K562 (cell line): ENCODE results near the gene S100A8. TPM values are rescaled to one million over a fixed set of nuclear protein-coding genes. Genes with fewer than 3 reads are reported as not detected.

Experiments used
- ATAC-seq: fragments of 200-7000 bp; cut with Tn5 transposase; 3 replicates; pipeline ENCODE4 v1.9.1; 2020; ENCODE audit warnings: moderate library complexity
- BruUV-seq: library from RNA; stranded (reverse); fragments of 400-500 nt; replicated peaks from 2 replicates; lab custom pipeline; 2021; lab: Mats Ljungman, UMichigan
- CTCF ChIA-PET: fragments of 300-600 bp; formaldehyde crosslinking; extraction: SDS; loops from one replicate; lab custom pipeline; 2021; ENCODE audit warnings: low intra/inter-chr PET ratio; lab: Yijun Ruan, JAX
- POLR2A ChIA-PET: fragments of 300-600, 350-650 bp; sonication (Branson Sonifier 250); formaldehyde crosslinking; extraction: SDS; loops from one replicate; lab custom pipeline; 2021; ENCODE audit warnings: antibody characterized with exemption, inconsistent platforms; lab: Yijun Ruan, JAX
- DNase-seq, 4 experiments: peaks; one replicate each; pipeline versions ENCODE4 v3.0.0 to v3.0.0-alpha.2; 2011 to 2018; ENCODE audit warnings: low spot score in 3 of 4, mixed read lengths in 3 of 4; ENCODE audit errors: extremely low read depth in 1 of 4
- FAIRE-seq: peaks from 2 replicates; lab custom pipeline; 2011; peaks lifted over from hg19 to GRCh38; lab: Jason Lieb, UNC
- H2AFZ ChIP-seq: 2 replicates; pipeline ENCODE4 v1.6.0; 2011; ENCODE audit warnings: low read depth, low read length, control low read depth, inconsistent platforms
- H3K27ac ChIP-seq: fragments of 200-600 bp; 3 replicates; pipeline ENCODE4 v1.8.0; 2011; ENCODE audit warnings: low read depth, mild to moderate bottlenecking, control low read depth, inconsistent platforms, low read length, moderate library complexity, mixed read lengths; ENCODE audit errors: extremely low read depth
- H3K27me3 ChIP-seq, 2 experiments: fragments of 300-600 bp in 1 of 2; 2 replicates in 1 of 2; 3 replicates in 1 of 2; pipeline versions ENCODE4 v1.6.0 to v1.8.0; 2011; ENCODE audit warnings: inconsistent platforms in 2 of 2, low read length in 2 of 2, mild to moderate bottlenecking in 1 of 2, mixed read lengths in 1 of 2, moderate library complexity in 1 of 2; ENCODE audit not compliant: control insufficient read depth in 2 of 2, insufficient read depth in 2 of 2
- H3K36me3 ChIP-seq: fragments of 300-600 bp; 3 replicates; pipeline ENCODE4 v1.8.0; 2011; ENCODE audit warnings: mild to moderate bottlenecking, low read length, inconsistent platforms; ENCODE audit not compliant: control insufficient read depth, insufficient read depth
- H3K4me1 ChIP-seq, 2 experiments: fragments of 200-600 bp in 1 of 2; replicated peaks in 1 of 2; 2 replicates in 1 of 2; 3 replicates in 1 of 2; pipeline versions ENCODE4 v1.5.1 to v1.8.0; 2011; ENCODE audit warnings: inconsistent platforms in 2 of 2, low read length in 2 of 2, mild to moderate bottlenecking in 1 of 2, mixed read lengths in 1 of 2, moderate library complexity in 1 of 2; ENCODE audit not compliant: control insufficient read depth in 2 of 2, insufficient read depth in 2 of 2
- H3K4me2 ChIP-seq: 2 replicates; pipeline ENCODE4 v1.6.1; 2011; ENCODE audit warnings: low read length, control low read depth, inconsistent platforms, mixed read lengths; ENCODE audit not compliant: insufficient read depth
- H3K4me3 ChIP-seq: fragments of 200-600 bp; sonication (generic), shearing (Covaris generic); 2 replicates; pipeline ENCODE4 v1.5.1; 2016; ENCODE audit warnings: control low read depth, inconsistent platforms
- H3K79me2 ChIP-seq: fragments of 200-600 bp; 3 replicates; pipeline ENCODE4 v1.8.0; 2011; ENCODE audit warnings: low read length, inconsistent platforms; ENCODE audit not compliant: control insufficient read depth, insufficient read depth
- H3K9ac ChIP-seq, 2 experiments: 2 replicates each; pipeline versions ENCODE4 v1.6.0 to v1.6.1; 2011; ENCODE audit warnings: low read depth in 2 of 2, low read length in 2 of 2, control low read depth in 1 of 2, inconsistent platforms in 1 of 2, mild to moderate bottlenecking in 1 of 2, mixed read lengths in 1 of 2; ENCODE audit not compliant: insufficient read depth in 1 of 2
- H3K9me1 ChIP-seq: one replicate; pipeline ENCODE4 v1.6.0; 2011; ENCODE audit warnings: inconsistent platforms, mild to moderate bottlenecking, low read length, moderate library complexity; ENCODE audit not compliant: control insufficient read depth, insufficient read depth
- H3K9me3 ChIP-seq: replicated peaks from 2 replicates; pipeline ENCODE4 v1.5.1; 2011; ENCODE audit warnings: low read depth, low read length, inconsistent platforms; ENCODE audit not compliant: control insufficient read depth, insufficient read depth
- H4K20me1 ChIP-seq: replicated peaks from 2 replicates; pipeline ENCODE4 v1.6.1; 2011; ENCODE audit warnings: low read length, inconsistent platforms, mixed read lengths; ENCODE audit not compliant: control insufficient read depth, insufficient read depth
- CREBBP ChIP-seq: IDR thresholded peaks from one replicate; pipeline ENCODE4 v1.6.1; 2012; ENCODE audit warnings: low read depth, mild to moderate bottlenecking, control low read depth, inconsistent platforms, low read length
- EP300 ChIP-seq: IDR thresholded peaks from 2 replicates; pipeline ENCODE4 v1.6.1; 2012; ENCODE audit warnings: low read length, improper control_type of control experiment
- KDM5B ChIP-seq: fragments of 200-600 bp; sonication (generic); IDR thresholded peaks from 2 replicates; pipeline ENCODE4 v1.6.1; 2012; ENCODE audit warnings: low read depth, mild to moderate bottlenecking, moderate library complexity, low read length, control low read depth, inconsistent platforms; ENCODE audit not compliant: insufficient replicate concordance
- SRF ChIP-seq, 2 experiments: fragments of 250-450, 450-650 bp in 1 of 2; sonication (Bioruptor Pico) in 1 of 2; sonication (generic) in 1 of 2; formaldehyde crosslinking; IDR thresholded peaks; 2 replicates each; pipeline versions ENCODE4 v1.5.0 to v1.5.1; 2020 to 2022; ENCODE audit warnings: mild to moderate bottlenecking in 1 of 2, missing genetic modification reagents in 1 of 2
- TOE1 ChIP-seq, 2 experiments: fragments of 450-650 bp in 1 of 2; sonication (generic) in 1 of 2; formaldehyde crosslinking in 1 of 2; IDR thresholded peaks; 2 replicates each; pipeline versions ENCODE4 v1.7.1 to v1.8.0; 2016 to 2022; ENCODE audit warnings: borderline replicate concordance in 2 of 2, mild to moderate bottlenecking in 2 of 2, antibody characterized with exemption in 1 of 2, inconsistent platforms in 1 of 2, low read depth in 1 of 2, missing genetic modification reagents in 1 of 2, moderate library complexity in 1 of 2
- XRCC3 ChIP-seq: fragments of 450-650 bp; IDR thresholded peaks from 2 replicates; pipeline ENCODE4 v1.6.1; 2017; ENCODE audit warnings: mild to moderate bottlenecking, moderate library complexity
- ZNF224 ChIP-seq: sonication (generic); formaldehyde crosslinking; IDR thresholded peaks from 2 replicates; pipeline ENCODE4 v1.8.0; 2022; ENCODE audit warnings: mild to moderate bottlenecking, missing genetic modification reagents
- ZNF232 ChIP-seq: sonication (generic); formaldehyde crosslinking; IDR thresholded peaks from 2 replicates; pipeline ENCODE4 v1.8.0; 2022; ENCODE audit warnings: mild to moderate bottlenecking, missing genetic modification reagents
- ZNF280A ChIP-seq: fragments of 450-650 bp; IDR thresholded peaks from 2 replicates; pipeline ENCODE4 v1.6.1; 2018; ENCODE audit warnings: mild to moderate bottlenecking, low read depth; ENCODE audit not compliant: partially characterized antibody
- ZNF444 ChIP-seq: fragments of 250-450 bp; sonication (Bioruptor Pico); IDR thresholded peaks from 2 replicates; pipeline ENCODE4 v1.4.0; 2020; ENCODE audit warnings: mild to moderate bottlenecking, moderate library complexity
- WGBS: fragments of 100-300 bp; shearing (Covaris generic); methylation state at CpG from one replicate; pipeline ENCODE4 v1.1.6; 2016; ENCODE audit warnings: low coverage, mixed read lengths; ENCODE audit not compliant: insufficient coverage; ENCODE audit errors: missing lambda C conversion rate; 5-methylcytosine and 5-hydroxymethylcytosine counted together
- in situ Hi-C: fragments of 300-500 bp; cut with MboI; formaldehyde crosslinking; loops from 4 replicates; pipeline ENCODE4 v1.15.0; 2018; ENCODE audit warnings: inconsistent platforms, mixed read lengths
- intact Hi-C: fragments of 100-400 bp; cut with micrococcal nuclease; formaldehyde crosslinking; loops from 2 replicates; pipeline ENCODE4 v1.14.2; 2022
- polyA plus RNA-seq, 8 experiments: library from polyadenylated mRNA; depleted of rRNA in 4 of 8; stranded (reverse) in 5 of 8; unstranded in 3 of 8; fragments of >200 nt; fragmentation: Nextera tagmentation in 2 of 8; fragmentation: Illumina TruSeq in 1 of 8; extraction: Ambion mirVana in 2 of 8; extraction: Trizol in 1 of 8; gene quantifications; 2 replicates each; pipeline versions ENCODE4 v1.2.1 to v1.2.3, GENCODE V29; 2011 to 2014; ENCODE audit warnings: inconsistent platforms in 1 of 8, missing spikeins in 1 of 8
- total RNA-seq, 7 experiments: library from RNA; depleted of rRNA in 6 of 7; stranded (reverse); fragments of >200 nt in 6 of 7; fragmentation: Illumina TruSeq in 2 of 7; extraction: Trizol in 2 of 7; gene quantifications; 2 replicates each; pipeline versions ENCODE4 v1.2.1 to v1.2.3, GENCODE V29; 2011 to 2021; ENCODE audit warnings: low replicate concordance in 1 of 7

S100A8 gene
- total and polyA plus RNA-seq, 9 of the 15 experiments (the other 6 are each of a cell fraction or from before 2014, with no cell fraction given) = 0.15 to 0.60 TPM; not detected in 7

- Histone ChIP-seq H3K36me3 (no peaks in the 10 kb centered on the region), H3K27me3 (peaks cover 9 to 32% of the 10 kb centered on the region in 2 experiments; a peak in 4 of 5 replicates), H3K9me1 (no peaks in the 10 kb centered on the region), H3K27ac (no peak overlapping the region), H2AFZ (no peak overlapping the region), H3K79me2 (no peaks in the 10 kb centered on the region), H3K9ac (no peak overlapping the region), H3K4me2 (no peak overlapping the region), H3K4me1 (0 out of 5 replicates have a peak, but pooled peaks cover 0 to 3% of the 10 kb centered on the region in 2 experiments), H3K4me3 (no peak overlapping the region), H3K9me3 (peaks cover 7% of the 10 kb centered on the region; the same call in 1 of the 2 replicates), H4K20me1 (no peaks in the 10 kb centered on the region)
- no peak for FAIRE-seq
- ATAC-seq = no peak
- no peak for TF ChIP-seq ZNF444 (CRISPR knock-in tag)
- intact Hi-C loops (no loop called here), in situ Hi-C loops (no loop called here)
- POLR2A ChIA-PET = interaction anchor here (0.7 kb wide), 1 partner anchor 17 kb away, joined by 3 read pairs; no protein-coding TSS in a partner anchor
- BruUV-seq = no TSS peak
- CTCF ChIA-PET = no interaction called here
- DNase-seq = no peak
- 3% methylated on average over 10 of the region's 10 CpGs for WGBS
Measured at GRCh38 chr1:153379591-153379990, 11.3 kb downstream of the S100A8 start.

- Histone ChIP-seq H3K27me3 (peaks cover 9 to 35% of the 10 kb centered on the region in 2 experiments; a peak in 4 of 5 replicates), H3K4me3 (no peak within 1 kb of the TSS)
- TF ChIP-seq TOE1 (IDR thresholded peaks at IDR 0.05; ENCODE audit: borderline replicate concordance) (no peak), TOE1 (CRISPR knock-in tag; IDR thresholded peaks at IDR 0.05; ENCODE audit: borderline replicate concordance, low read depth) (no peak), SRF (CRISPR knock-in tag; IDR thresholded peaks at IDR 0.05) (no peak), CREBBP (no peak), EP300 (no peak), ZNF224 (no peak), KDM5B (no peak), XRCC3 (no peak), ZNF280A (no peak), ZNF232 (CRISPR knock-in tag) (no peak)
- TF ChIP-seq, all 486 proteins: peak for 0
- Histone ChIP-seq H3K27ac (no peak within 1 kb of the TSS), H3K9me3 (no peaks in the 10 kb centered on the region), H3K4me1 (0 out of 5 replicates have a peak, but pooled peaks cover 0 to under 1% of the 10 kb centered on the region in 2 experiments), H3K36me3 (no peaks in the 10 kb centered on the region), H3K9me1 (no peaks in the 10 kb centered on the region), H3K79me2 (no peaks in the 10 kb centered on the region), H3K9ac (no peak within 1 kb of the TSS), H3K4me2 (no peak within 1 kb of the TSS), H2AFZ (no peak within 1 kb of the TSS), H4K20me1 (no peaks in the 10 kb centered on the region)
- no peak for DNase-seq
- ATAC-seq = no peak
- intact Hi-C loops (no loop called here), in situ Hi-C loops (no loop called here)
- WGBS = 0% methylated on average over 1 of the region's 1 CpG
- BruUV-seq = no TSS peak
- ChIA-PET CTCF (no interaction called here), POLR2A (interaction anchor here (0.6 kb wide), 1 partner anchor 1948 kb away, joined by 3 read pairs; no protein-coding TSS in a partner anchor)
- no peak for FAIRE-seq
Measured at GRCh38 chr1:153375511-153375910, 15.4 kb downstream of the S100A8 start, which contains the start of gene S100A12. Gene S100A12 (minus strand): TSS chr1:153375621. CDS start chr1:153374592, 1,029 bp downstream.
